Activated naive CD8-positive, alpha-beta T cell treated with anti-CD3 and anti-CD28 coated beads, Interleukin-2, amount 50 U/mL, for 24 hours (primary cell): ENCODE results near the gene KRT4.
A peak's percentile ranks its signal among the peaks of the same experiment; 100 is the strongest.
"Not testable (repeated sequence)": the region's sequence is repeated elsewhere in the genome, so short reads cannot be mapped to it uniquely, and the experiment has no call there.

Experiments used
- ATAC-seq: fragments of 150-1000 bp; cut with Tn5 transposase; one replicate; pipeline ENCODE4 v1.10.0; 2021
- DNase-seq: peaks from one replicate; pipeline ENCODE4 v3.0.0; 2021
- H3K27ac Mint-ChIP-seq: one replicate; pipeline ENCODE4 v1.8.0; 2021; ENCODE audit warnings: mild to moderate bottlenecking, mixed read lengths
- H3K27me3 Mint-ChIP-seq: one replicate; pipeline ENCODE4 v1.8.0; 2021; ENCODE audit warnings: mixed read lengths
- H3K36me3 Mint-ChIP-seq: one replicate; pipeline ENCODE4 v1.8.0; 2021; ENCODE audit warnings: low read depth, mixed read lengths
- H3K4me1 Mint-ChIP-seq: one replicate; pipeline ENCODE4 v1.8.0; 2021; ENCODE audit warnings: mixed read lengths
- H3K4me3 Mint-ChIP-seq: one replicate; pipeline ENCODE4 v1.8.0; 2021; ENCODE audit warnings: mild to moderate bottlenecking, moderate library complexity, mixed read lengths
- H3K9me3 Mint-ChIP-seq: one replicate; pipeline ENCODE4 v1.8.0; 2021; ENCODE audit warnings: mixed read lengths

KRT4 gene

GRCh38 chr12:52798003-52798670 lies 15.8 kb downstream of the KRT4 start:
- DNase-seq, result no peak
- Mint-ChIP-seq H3K9me3 (no peaks in the 10 kb centered on the region), H3K27me3 (no peaks in the 10 kb centered on the region), H3K4me3 (no peak overlapping the region), H3K27ac (no peak overlapping the region), H3K36me3 (no peaks in the 10 kb centered on the region), H3K4me1 (peaks cover 14% of the 10 kb centered on the region)
- no peak for ATAC-seq

- H3K4me1 Mint-ChIP-seq, result peaks cover 18% of the 10 kb centered on the region
- H3K9me3 Mint-ChIP-seq, result no peaks in the 10 kb centered on the region
- H3K27ac Mint-ChIP-seq, result no peak overlapping the region
- DNase-seq (no peak), ATAC-seq (no peak)
- H3K36me3 Mint-ChIP-seq, result no peaks in the 10 kb centered on the region
- H3K27me3 Mint-ChIP-seq, result no peaks in the 10 kb centered on the region
- H3K4me3 Mint-ChIP-seq, result no peak overlapping the region
Measured at GRCh38 chr12:52797529-52797894, 16.4 kb downstream of the KRT4 start.

- Mint-ChIP-seq H3K9me3 (no peaks in the 10 kb centered on the region), H3K4me1 (peaks cover 20% of the 10 kb centered on the region), H3K27me3 (no peaks in the 10 kb centered on the region), H3K36me3 (no peaks in the 10 kb centered on the region), H3K4me3 (no peak overlapping the region), H3K27ac (no peak overlapping the region)
- DNase-seq (no peak), ATAC-seq (no peak)
Measured at GRCh38 chr12:52796839-52797528, 16.9 kb downstream of the KRT4 start.

- H3K36me3 Mint-ChIP-seq, result no peaks in the 10 kb centered on the region
- peaks cover 25% of the 10 kb centered on the region for H3K4me1 Mint-ChIP-seq
- H3K27me3 Mint-ChIP-seq, result peaks cover 2% of the 10 kb centered on the region
- ATAC-seq (no peak), DNase-seq (no peak)
- H3K27ac Mint-ChIP-seq, result no peak overlapping the region
- H3K9me3 Mint-ChIP-seq, result no peaks in the 10 kb centered on the region
- no peak overlapping the region for H3K4me3 Mint-ChIP-seq
Measured at GRCh38 chr12:52796429-52796794, 17.5 kb downstream of the KRT4 start.

- peaks cover 2% of the 10 kb centered on the region for H3K27me3 Mint-ChIP-seq
- H3K4me3 Mint-ChIP-seq, result no peak within 1 kb of the TSS
- no peaks in the 10 kb centered on the region for H3K9me3 Mint-ChIP-seq
- H3K4me1 Mint-ChIP-seq, result peaks cover 26% of the 10 kb centered on the region
- DNase-seq, result no peak
- H3K27ac Mint-ChIP-seq, result no peak within 1 kb of the TSS
- no peaks in the 10 kb centered on the region for H3K36me3 Mint-ChIP-seq
- ATAC-seq, result no peak
Measured at GRCh38 chr12:52795694-52796428, 18.1 kb downstream of the KRT4 start, which contains the start of gene KRT3. TSS of gene KRT3 (minus strand) at chr12:52796117. CDS start at chr12:52796042, 75 bp downstream.

GRCh38 chr12:52795332-52795674 lies 18.6 kb downstream of the KRT4 start:
- ATAC-seq, H3K36me3 Mint-ChIP-seq, H3K27me3 Mint-ChIP-seq, H3K9me3 Mint-ChIP-seq, H3K27ac Mint-ChIP-seq, H3K4me3 Mint-ChIP-seq, DNase-seq: not testable (repeated sequence)
- peaks cover 30% of the 10 kb centered on the region for H3K4me1 Mint-ChIP-seq

GRCh38 chr12:52794479-52795331 lies 19.2 kb downstream of the KRT4 start:
- Mint-ChIP-seq H3K27me3 (peaks cover 12% of the 10 kb centered on the region), H3K9me3 (no peaks in the 10 kb centered on the region), H3K4me1 (peaks cover 31% of the 10 kb centered on the region), H3K27ac (no peak overlapping the region), H3K4me3 (no peak overlapping the region), H3K36me3 (no peaks in the 10 kb centered on the region)
- DNase-seq, result no peak
- peak; percentile 35 for ATAC-seq

- peaks cover 23% of the 10 kb centered on the region for H3K27me3 Mint-ChIP-seq
- H3K4me1 Mint-ChIP-seq, result peaks cover 31% of the 10 kb centered on the region
- no peak for DNase-seq
- H3K27ac Mint-ChIP-seq, result no peak overlapping the region
- ATAC-seq, result no peak
- no peak overlapping the region for H3K4me3 Mint-ChIP-seq
- H3K9me3 Mint-ChIP-seq, result no peaks in the 10 kb centered on the region
- H3K36me3 Mint-ChIP-seq, result no peaks in the 10 kb centered on the region
Measured at GRCh38 chr12:52792185-52793029, 21.5 kb downstream of the KRT4 start.

- no peak overlapping the region for H3K27ac Mint-ChIP-seq
- no peak for DNase-seq
- H3K36me3 Mint-ChIP-seq, result no peaks in the 10 kb centered on the region
- H3K4me1 Mint-ChIP-seq, result peaks cover 31% of the 10 kb centered on the region
- H3K4me3 Mint-ChIP-seq, result no peak overlapping the region
- peaks cover 23% of the 10 kb centered on the region for H3K27me3 Mint-ChIP-seq
- peak; percentile 53 for ATAC-seq
- no peaks in the 10 kb centered on the region for H3K9me3 Mint-ChIP-seq
Measured at GRCh38 chr12:52791271-52792184, 22.4 kb downstream of the KRT4 start.

GRCh38 chr12:52790427-52791270 lies 23.3 kb downstream of the KRT4 start:
- H3K4me1 Mint-ChIP-seq, result peaks cover 31% of the 10 kb centered on the region
- H3K27ac Mint-ChIP-seq, result no peak overlapping the region
- H3K4me3 Mint-ChIP-seq, result no peak overlapping the region
- H3K9me3 Mint-ChIP-seq, result no peaks in the 10 kb centered on the region
- H3K36me3 Mint-ChIP-seq, result no peaks in the 10 kb centered on the region
- H3K27me3 Mint-ChIP-seq, result peaks cover 23% of the 10 kb centered on the region
- DNase-seq (no peak), ATAC-seq (no peak)

- H3K9me3 Mint-ChIP-seq, result no peaks in the 10 kb centered on the region
- H3K36me3 Mint-ChIP-seq, result no peaks in the 10 kb centered on the region
- no peak overlapping the region for H3K27ac Mint-ChIP-seq
- ATAC-seq (no peak), DNase-seq (peak; percentile 14)
- peaks cover 28% of the 10 kb centered on the region for H3K4me1 Mint-ChIP-seq
- no peak overlapping the region for H3K4me3 Mint-ChIP-seq
- peaks cover 23% of the 10 kb centered on the region for H3K27me3 Mint-ChIP-seq
Measured at GRCh38 chr12:52789637-52790426, 24.1 kb downstream of the KRT4 start.
